SK-N-MC (cell line): ENCODE results near the gene TMOD1.

Source experiments
- EZH2 ChIP-seq: fragments of 200-600 bp; sonication (generic); IDR thresholded peaks from one replicate; pipeline ENCODE4 v1.6.1; 2017; ENCODE audit warnings: antibody characterized with exemption
- FOXP2 ChIP-seq: optimal IDR thresholded peaks from 2 replicates; pipeline ENCODE3; 2011; ENCODE audit warnings: mild to moderate bottlenecking, moderate library complexity; ENCODE audit not compliant: insufficient read depth; ENCODE audit errors: extremely low read length, control extremely low read depth
- POLR2AphosphoS5 ChIP-seq: IDR thresholded peaks from 2 replicates; pipeline ENCODE4 v1.6.1; 2012; ENCODE audit warnings: mild to moderate bottlenecking, low read depth, low read length, borderline replicate concordance

DNA sequence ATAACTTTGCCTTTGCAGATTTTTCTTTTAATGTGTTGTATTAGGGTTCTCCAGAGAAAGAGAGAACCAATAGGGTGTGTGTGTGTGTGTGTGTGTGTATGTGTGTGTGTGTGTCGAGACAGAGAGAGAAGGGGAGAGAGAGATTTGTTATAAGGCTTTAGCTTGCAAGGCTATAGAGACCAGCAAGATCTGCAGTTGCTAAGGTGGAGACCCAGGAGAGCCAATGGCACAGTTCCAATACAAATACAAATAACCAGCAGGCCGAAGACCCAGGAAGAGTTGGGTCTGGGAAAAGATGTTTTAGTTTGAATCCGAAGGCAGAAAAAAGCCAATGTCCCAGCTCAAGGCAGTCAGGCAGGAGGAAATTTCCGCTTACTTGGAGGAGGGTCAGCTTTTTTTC is 23.0 kb downstream of the TMOD1 start:
- TF ChIP-seq POLR2AphosphoS5: no peak
- no peak for TF ChIP-seq EZH2
- TF ChIP-seq FOXP2: no peak
